Ishikawa (cell line): ENCODE data around the gene TNFAIP1.

Experiments
- CEBPB ChIP-seq: IDR thresholded peaks from 2 replicates; pipeline ENCODE4 v1.6.1; 2012
- EGR1 ChIP-seq: IDR thresholded peaks from 2 replicates; pipeline ENCODE4 v1.6.1; 2012
- EP300 ChIP-seq: IDR thresholded peaks from 2 replicates; pipeline ENCODE4 v1.6.1; 2012; ENCODE audit warnings: borderline replicate concordance
- FOXM1 ChIP-seq: IDR thresholded peaks from 2 replicates; pipeline ENCODE4 v1.6.1; 2012; ENCODE audit warnings: low read depth, borderline replicate concordance
- TCF12 ChIP-seq: IDR thresholded peaks from 2 replicates; pipeline ENCODE4 v1.6.1; 2012; ENCODE audit warnings: low read depth
- ZBTB7A ChIP-seq: IDR thresholded peaks from 2 replicates; pipeline ENCODE4 v1.6.1; 2012; ENCODE audit warnings: low read depth
- TF ChIP-seq, protein P1 (sequence below): IDR thresholded peaks from 2 replicates; pipeline ENCODE4 v1.6.1; 2012

Gene TNFAIP1

DNA sequence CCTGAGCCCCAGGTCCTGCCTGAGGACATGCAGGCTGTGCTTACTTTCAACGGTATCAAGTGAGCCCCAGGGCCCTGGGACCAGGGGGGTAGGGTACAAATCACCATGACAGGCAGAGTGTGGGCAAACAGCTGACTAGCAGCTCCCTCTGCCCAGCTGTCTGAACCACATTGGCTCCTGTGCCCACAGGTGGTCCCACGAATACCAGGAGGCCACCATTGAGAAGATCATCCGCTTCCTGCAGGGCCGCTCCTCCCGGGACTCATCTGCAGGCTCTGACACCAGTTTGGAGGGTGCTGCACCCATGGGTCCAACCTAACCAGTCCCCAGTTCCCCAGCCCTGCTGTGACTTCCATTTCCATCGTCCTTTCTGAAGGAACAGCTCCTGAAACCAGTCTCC, 60.4 kb downstream of the TNFAIP1 start:
- TF ChIP-seq TCF12 (no peak), ZBTB7A (no peak), CEBPB (no peak), EP300 (no peak), EGR1 (no peak), FOXM1 (no peak)
- TF ChIP-seq, protein P1, sequence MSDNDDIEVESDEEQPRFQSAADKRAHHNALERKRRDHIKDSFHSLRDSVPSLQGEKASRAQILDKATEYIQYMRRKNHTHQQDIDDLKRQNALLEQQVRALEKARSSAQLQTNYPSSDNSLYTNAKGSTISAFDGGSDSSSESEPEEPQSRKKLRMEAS = no peak
